Body of pancreas (tissue), 4 donors: ENCODE data around the gene TBPL2. TPM values are rescaled to one million over a fixed set of nuclear protein-coding genes. Genes with fewer than 3 reads are reported as not detected.
"Not testable (repeated sequence)": the region's sequence is repeated elsewhere in the genome, so short reads cannot be mapped to it uniquely, and the experiment has no call there.

Experiments used
- ATAC-seq: fragments of 150-250 bp; one replicate; pipeline ENCODE4 v1.9.1; 2016
- DNase-seq, 4 donors: peaks; one replicate each; pipeline ENCODE4 v3.0.0-alpha.2; 2019
- H3K27ac ChIP-seq, 4 donors: fragments of 200-600 bp; sonication (generic); 1 replicate in 3 of 4; 2 replicates in 1 of 4; pipeline versions ENCODE4 v1.5.1 to v1.6.1; 2016 to 2019; ENCODE audit warnings: mild to moderate bottlenecking in 1 of 4, mixed read lengths in 1 of 4, moderate library complexity in 1 of 4
- H3K27me3 ChIP-seq, 2 donors: fragments of 200-600 bp; sonication (generic); one replicate each; pipeline ENCODE4 v1.6.0; 2016; ENCODE audit warnings: mild to moderate bottlenecking in 1 of 2
- H3K36me3 ChIP-seq, 2 donors: fragments of 200-600 bp; sonication (generic); replicated peaks in 1 of 2; 2 replicates each; pipeline ENCODE4 v1.5.1; 2016; ENCODE audit warnings: low read depth in 2 of 2; ENCODE audit not compliant: insufficient read depth in 1 of 2
- H3K4me1 ChIP-seq: fragments of 200-600 bp; sonication (generic); one replicate; pipeline ENCODE4 v1.6.0; 2016
- H3K4me3 ChIP-seq, 2 donors: fragments of 200-600 bp; sonication (generic); 1 replicate in 1 of 2; 2 replicates in 1 of 2; pipeline ENCODE4 v1.5.1; 2016 to 2019
- H3K9me3 ChIP-seq, 3 donors: fragments of 200-600 bp; sonication (generic); 1 replicate in 2 of 3; 2 replicates in 1 of 3; pipeline ENCODE4 v1.5.1; 2016
- POLR2A ChIP-seq, 3 donors: fragments of 450-650 bp; IDR thresholded peaks; one replicate each; pipeline ENCODE4 v1.6.1; 2016; ENCODE audit warnings: antibody characterized with exemption in 3 of 3, mild to moderate bottlenecking in 2 of 3
- WGBS, 2 donors: methylation state at CpG; one replicate each; pipeline ENCODE4 v1.1.5; 2017; 5-methylcytosine and 5-hydroxymethylcytosine counted together
- intact Hi-C: fragments of 100-400 bp; cut with DNase I; formaldehyde crosslinking; loops from one replicate; pipeline ENCODE4 v1.15.1; 2023
- total RNA-seq, 2 donors: library from RNA; depleted of rRNA; stranded (reverse); fragments of >200 nt; gene quantifications; one replicate each; pipeline ENCODE4 v1.1.0, GENCODE V29; 2016
- TF ChIP-seq, protein P1 (sequence below), 7 experiments: fragments of 450-650 bp in 4 of 7; fragments of 200-600 bp in 3 of 7; sonication (generic) in 3 of 7; IDR thresholded peaks; one replicate each; pipeline ENCODE4 v1.5.1; 2016 to 2019; ENCODE audit warnings: antibody characterized with exemption in 7 of 7

Gene TBPL2
- total RNA-seq, 2 donors from 2014 or later: not detected

DNA sequence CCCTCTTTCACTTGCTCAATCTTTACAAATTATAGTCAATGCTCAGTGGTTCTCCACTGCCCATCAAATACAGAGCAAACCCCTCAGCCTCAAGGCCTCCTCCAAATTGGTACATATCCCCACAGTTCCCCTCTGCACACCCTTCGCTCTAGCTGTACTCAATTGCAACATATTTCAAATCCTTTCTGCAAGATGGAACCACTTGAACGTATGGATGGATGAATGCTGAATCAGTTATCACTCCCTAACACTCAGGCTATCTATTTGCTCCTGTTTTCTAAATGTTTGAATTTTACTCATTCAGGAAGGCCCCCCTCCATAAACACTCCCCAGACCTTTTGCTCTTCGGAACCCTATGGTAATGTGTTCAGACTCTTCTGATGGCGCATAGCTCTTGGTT is 53.3 kb downstream of the TBPL2 start:
- DNase-seq (no peak), ATAC-seq (no peak)
- H3K9me3 ChIP-seq: no peaks in the 10 kb centered on the region
- TF ChIP-seq, protein P1, sequence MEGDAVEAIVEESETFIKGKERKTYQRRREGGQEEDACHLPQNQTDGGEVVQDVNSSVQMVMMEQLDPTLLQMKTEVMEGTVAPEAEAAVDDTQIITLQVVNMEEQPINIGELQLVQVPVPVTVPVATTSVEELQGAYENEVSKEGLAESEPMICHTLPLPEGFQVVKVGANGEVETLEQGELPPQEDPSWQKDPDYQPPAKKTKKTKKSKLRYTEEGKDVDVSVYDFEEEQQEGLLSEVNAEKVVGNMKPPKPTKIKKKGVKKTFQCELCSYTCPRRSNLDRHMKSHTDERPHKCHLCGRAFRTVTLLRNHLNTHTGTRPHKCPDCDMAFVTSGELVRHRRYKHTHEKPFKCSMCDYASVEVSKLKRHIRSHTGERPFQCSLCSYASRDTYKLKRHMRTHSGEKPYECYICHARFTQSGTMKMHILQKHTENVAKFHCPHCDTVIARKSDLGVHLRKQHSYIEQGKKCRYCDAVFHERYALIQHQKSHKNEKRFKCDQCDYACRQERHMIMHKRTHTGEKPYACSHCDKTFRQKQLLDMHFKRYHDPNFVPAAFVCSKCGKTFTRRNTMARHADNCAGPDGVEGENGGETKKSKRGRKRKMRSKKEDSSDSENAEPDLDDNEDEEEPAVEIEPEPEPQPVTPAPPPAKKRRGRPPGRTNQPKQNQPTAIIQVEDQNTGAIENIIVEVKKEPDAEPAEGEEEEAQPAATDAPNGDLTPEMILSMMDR (IDR thresholded peaks at IDR 0.05): no peak
- TF ChIP-seq POLR2A (IDR thresholded peaks at IDR 0.05): no peak
- no peaks in the 10 kb centered on the region for H3K27me3 ChIP-seq
- no peaks in the 10 kb centered on the region for H3K4me1 ChIP-seq
- H3K36me3 ChIP-seq: peaks cover 0 to 5% of the 10 kb centered on the region in 2 donors
- no peak overlapping the region for H3K27ac ChIP-seq
- H3K4me3 ChIP-seq: no peak overlapping the region
- 94 to 95% methylated on average over 4 of the region's 4 CpGs for WGBS, 2 donors
- intact Hi-C loops: no loop called here

DNA sequence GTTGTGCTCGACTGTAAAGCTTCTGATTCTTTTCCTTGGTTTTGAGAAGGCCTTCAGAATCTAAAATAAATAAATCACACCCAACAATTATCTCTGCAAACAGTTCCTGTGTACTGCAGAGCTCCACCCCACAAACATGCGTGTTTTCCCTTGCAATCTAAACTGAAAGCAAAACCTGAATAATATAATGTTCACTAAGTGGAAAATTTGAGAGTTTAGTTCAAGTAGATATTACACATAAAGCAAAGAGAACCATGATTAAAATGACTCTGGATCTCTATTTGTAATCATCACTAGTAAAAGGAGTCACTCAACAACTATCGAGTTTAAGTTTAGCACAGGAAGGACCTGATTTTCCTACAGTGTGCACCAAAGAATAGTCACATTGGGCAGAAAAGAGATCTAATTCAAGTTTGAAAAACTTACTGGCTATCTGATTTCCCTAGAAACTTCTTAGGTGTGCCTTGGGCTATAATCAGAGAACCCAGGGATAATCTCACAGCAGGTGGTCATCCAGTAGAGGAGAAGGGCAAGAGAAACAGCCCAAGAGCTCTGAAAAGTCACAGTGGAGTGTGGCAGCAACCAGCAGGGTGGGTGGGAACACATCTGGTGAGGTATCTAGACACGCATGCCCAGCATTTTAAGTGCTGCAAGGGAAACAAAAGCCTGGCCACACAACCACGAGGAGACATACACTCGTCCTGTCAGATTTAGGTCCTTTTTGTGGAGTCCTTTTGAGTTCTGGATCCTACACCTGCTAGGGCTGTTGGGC is 54.2 kb downstream of the TBPL2 start:
- intact Hi-C loops: no loop called here
- Histone ChIP-seq H3K36me3 (peaks cover 0 to 10% of the 10 kb centered on the region in 2 donors), H3K4me1 (no peaks in the 10 kb centered on the region), H3K9me3 (no peaks in the 10 kb centered on the region), H3K4me3 (no peak overlapping the region), H3K27ac (no peak overlapping the region), H3K27me3 (no peaks in the 10 kb centered on the region)
- ATAC-seq (no peak), DNase-seq (no peak)
- TF ChIP-seq, protein P1 (IDR thresholded peaks at IDR 0.05): no peak
- TF ChIP-seq POLR2A (IDR thresholded peaks at IDR 0.05): no peak
- 80 to 85% methylated on average over 6 of the region's 6 CpGs for WGBS, 2 donors

DNA sequence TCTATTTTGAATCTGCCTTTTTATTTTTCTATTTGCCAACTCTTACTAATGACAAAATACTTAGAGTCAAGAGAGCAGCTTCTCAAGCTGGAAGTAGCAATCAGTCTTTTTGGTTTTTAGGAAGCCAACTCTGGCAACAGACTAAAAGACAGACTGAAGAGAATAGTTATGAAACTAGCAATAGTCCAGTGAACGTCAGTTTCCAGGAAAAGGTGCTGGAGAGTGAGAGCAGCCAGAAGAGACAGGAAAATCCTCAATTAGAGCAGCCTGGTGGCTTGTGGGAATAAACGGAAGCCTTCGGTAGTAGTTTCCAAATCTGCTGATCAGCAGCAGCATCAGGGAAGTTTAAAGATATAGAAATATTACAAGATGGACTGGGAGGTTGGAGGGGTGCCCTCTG is 55.9 kb downstream of the TBPL2 start:
- DNase-seq (no peak), ATAC-seq (no peak)
- H3K4me3 ChIP-seq: no peak overlapping the region
- intact Hi-C loops: no loop called here
- H3K4me1 ChIP-seq: no peaks in the 10 kb centered on the region
- WGBS, 2 donors: 88 to 91% methylated on average over 3 of the region's 3 CpGs
- no peaks in the 10 kb centered on the region for H3K27me3 ChIP-seq
- H3K27ac ChIP-seq: no peak overlapping the region
- H3K36me3 ChIP-seq: peaks cover 0 to 13% of the 10 kb centered on the region in 2 donors
- H3K9me3 ChIP-seq: no peaks in the 10 kb centered on the region
- TF ChIP-seq, protein P1 (IDR thresholded peaks at IDR 0.05): no peak
- no peak for TF ChIP-seq POLR2A (IDR thresholded peaks at IDR 0.05)

DNA sequence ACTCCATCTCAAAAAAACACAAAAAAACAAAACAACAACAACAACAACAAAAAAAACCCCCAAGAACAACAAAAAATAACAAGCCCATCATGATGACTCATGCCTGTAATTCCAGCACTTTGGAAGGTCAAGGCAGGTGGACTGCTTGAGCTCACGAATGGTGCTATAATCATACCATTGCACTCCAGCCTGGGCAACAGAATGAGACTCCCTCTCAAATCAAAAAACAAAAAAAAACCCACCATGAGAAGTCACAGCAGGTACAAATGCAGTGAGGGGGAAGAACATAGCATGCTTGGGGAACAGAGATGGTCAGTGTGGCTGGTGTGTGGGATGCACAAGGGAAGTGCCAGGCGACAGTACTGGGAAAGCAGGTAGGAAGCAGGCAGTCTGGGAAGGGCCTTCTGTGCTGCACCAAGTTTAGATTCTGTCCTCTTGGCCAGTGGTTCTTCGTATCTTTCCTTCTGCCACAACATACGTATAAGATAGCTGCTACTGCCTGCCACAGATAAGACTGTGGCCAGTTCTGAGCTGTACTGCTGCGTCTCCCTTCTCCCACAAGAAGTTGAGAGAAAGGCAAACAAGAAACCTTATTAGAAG is 56.8 kb downstream of the TBPL2 start:
- H3K36me3 ChIP-seq: peaks cover 0 to 14% of the 10 kb centered on the region in 2 donors

DNA sequence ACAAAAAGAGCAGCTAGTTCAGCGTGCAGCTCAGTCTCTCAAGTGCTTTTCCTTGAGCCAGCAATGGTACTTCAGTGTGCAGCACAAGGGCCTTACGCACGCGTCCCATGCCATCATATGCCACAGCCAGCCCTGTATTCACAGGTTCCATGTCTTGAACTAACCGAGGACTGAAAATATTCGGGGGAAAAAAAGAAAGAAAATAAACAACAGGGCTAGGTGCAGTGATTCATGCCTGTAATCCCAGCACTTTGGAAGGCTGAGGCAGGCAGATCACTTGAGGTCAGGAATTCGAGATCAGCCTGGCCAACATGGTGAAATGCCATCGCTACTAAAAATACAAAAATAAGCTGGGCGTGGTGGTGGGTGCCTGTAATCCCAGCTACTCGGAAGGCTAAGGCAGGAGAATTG is 57.4 kb downstream of the TBPL2 start:
- DNase-seq, H3K27ac ChIP-seq, H3K4me1 ChIP-seq, H3K27me3 ChIP-seq, H3K9me3 ChIP-seq, H3K4me3 ChIP-seq, ATAC-seq, intact Hi-C loops: not testable (repeated sequence)
- H3K36me3 ChIP-seq: peaks cover 0 to 14% of the 10 kb centered on the region in 2 donors
- WGBS, 2 donors: 80 to 86% methylated on average over 10 of the region's 10 CpGs

More for the DNA sequence above, 56.8 kb downstream of the TBPL2 start:
- Histone ChIP-seq H3K27ac (no peak overlapping the region), H3K27me3 (no peaks in the 10 kb centered on the region), H3K9me3 (no peaks in the 10 kb centered on the region), H3K4me3 (no peak overlapping the region), H3K4me1 (no peaks in the 10 kb centered on the region)
- intact Hi-C loops: no loop called here
- WGBS, 2 donors: 66 to 69% methylated on average over 5 of the region's 5 CpGs
- ATAC-seq (no peak), DNase-seq (no peak)
- TF ChIP-seq, protein P1 (IDR thresholded peaks at IDR 0.05): no peak
- no peak for TF ChIP-seq POLR2A (IDR thresholded peaks at IDR 0.05)
